SK-N-SH (cell line): ENCODE results near the gene PPM1E. TPM values are rescaled to one million over a fixed set of nuclear protein-coding genes. Genes with fewer than 3 reads are reported as not detected.

ENCODE experiments used
- CTCF ChIA-PET: fragments of 300-600, 350-600 bp; formaldehyde crosslinking; extraction: SDS; loops from one replicate; lab custom pipeline; 2021; lab: Yijun Ruan, JAX
- POLR2A ChIA-PET: fragments of 350-600 bp; sonication (Branson Sonifier 250); formaldehyde crosslinking; extraction: SDS; loops from one replicate; lab custom pipeline; 2020; ENCODE audit warnings: antibody characterized with exemption, inconsistent platforms; lab: Yijun Ruan, JAX
- DNase-seq: peaks from one replicate; pipeline ENCODE4 v3.0.0; 2012
- H2AFZ ChIP-seq: fragments of 200-600 bp; sonication (generic); 2 replicates; pipeline ENCODE4 v1.8.1; 2016; ENCODE audit warnings: antibody characterized with exemption, mild to moderate bottlenecking, low read depth
- H3F3A ChIP-seq: fragments of 200-600 bp; sonication (generic); replicated peaks from 2 replicates; pipeline ENCODE3; 2016; ENCODE audit warnings: antibody characterized with exemption, mild to moderate bottlenecking; ENCODE audit not compliant: insufficient read depth
- H3K27ac ChIP-seq, 2 experiments: fragments of 200-500 bp in 1 of 2; fragments of 200-600 bp in 1 of 2; sonication (Bioruptor generic) in 1 of 2; sonication (generic), shearing (Covaris generic) in 1 of 2; 2 replicates each; pipeline versions ENCODE4 v1.5.1 to v1.6.1; 2014 to 2016; ENCODE audit warnings: low read depth in 2 of 2, inconsistent platforms in 1 of 2, low read length in 1 of 2, mild to moderate bottlenecking in 1 of 2, mixed read lengths in 1 of 2
- H3K27me3 ChIP-seq: fragments of 200-600 bp; sonication (generic), shearing (Covaris generic); 2 replicates; pipeline ENCODE4 v1.6.1; 2016; ENCODE audit warnings: mixed run types; ENCODE audit not compliant: insufficient read depth
- H3K36me3 ChIP-seq, 2 experiments: fragments of 200-500 bp in 1 of 2; fragments of 200-600 bp in 1 of 2; sonication (Bioruptor generic) in 1 of 2; sonication (generic) in 1 of 2; replicated peaks in 1 of 2; 2 replicates each; pipeline versions ENCODE3 to v1.5.1; 2014 to 2016; ENCODE audit warnings: low read length in 1 of 2, mild to moderate bottlenecking in 1 of 2; ENCODE audit not compliant: insufficient read depth in 2 of 2, control insufficient read depth in 1 of 2
- H3K4me1 ChIP-seq, 2 experiments: fragments of 200-500 bp in 1 of 2; fragments of 200-600 bp in 1 of 2; sonication (Bioruptor generic) in 1 of 2; sonication (generic), shearing (Covaris generic) in 1 of 2; 2 replicates each; pipeline versions ENCODE4 v1.5.1 to v1.6.1; 2014 to 2016; ENCODE audit warnings: low read depth in 1 of 2, low read length in 1 of 2, mixed run types in 1 of 2; ENCODE audit not compliant: insufficient read depth in 2 of 2, control insufficient read depth in 1 of 2
- H3K4me2 ChIP-seq: fragments of 200-600 bp; sonication (generic), shearing (Covaris generic); 2 replicates; pipeline ENCODE4 v1.6.1; 2017; ENCODE audit warnings: mixed run types
- H3K4me3 ChIP-seq, 2 experiments: fragments of 200-500 bp in 1 of 2; fragments of 200-600 bp in 1 of 2; sonication (Bioruptor generic) in 1 of 2; sonication (generic), shearing (Covaris generic) in 1 of 2; 2 replicates each; pipeline versions ENCODE4 v1.5.1 to v1.8.1; 2014 to 2016; ENCODE audit warnings: low read depth in 2 of 2, inconsistent platforms in 1 of 2, low read length in 1 of 2, mild to moderate bottlenecking in 1 of 2, mixed read lengths in 1 of 2, moderate library complexity in 1 of 2
- H3K79me2 ChIP-seq: fragments of 200-600 bp; sonication (generic); 2 replicates; pipeline ENCODE4 v1.8.1; 2017; ENCODE audit warnings: mild to moderate bottlenecking; ENCODE audit not compliant: insufficient read depth
- H3K9ac ChIP-seq: fragments of 200-600 bp; sonication (generic); 2 replicates; pipeline ENCODE4 v1.6.1; 2017; ENCODE audit warnings: mixed run types
- H3K9me2 ChIP-seq: fragments of 200-600 bp; sonication (generic); 2 replicates; pipeline ENCODE4 v1.6.1; 2017; ENCODE audit warnings: mixed run types
- H3K9me3 ChIP-seq: fragments of 200-600 bp; sonication (generic); 2 replicates; pipeline ENCODE4 v1.6.1; 2017; ENCODE audit warnings: mixed run types, mild to moderate bottlenecking, moderate library complexity
- H4K20me1 ChIP-seq: fragments of 200-600 bp; sonication (generic); 2 replicates; pipeline ENCODE4 v1.6.1; 2017; ENCODE audit warnings: mild to moderate bottlenecking, mixed run types; ENCODE audit not compliant: insufficient read depth
- CHD2 ChIP-seq: fragments of 150-350 bp; IDR thresholded peaks from 2 replicates; pipeline ENCODE4 v1.6.1; 2018; ENCODE audit warnings: low read length; ENCODE audit not compliant: partially characterized antibody
- CTCF ChIP-seq: fragments of 200-600 bp; sonication (generic); IDR thresholded peaks from 2 replicates; pipeline ENCODE4 v1.6.1; 2017; ENCODE audit warnings: antibody characterized with exemption, mild to moderate bottlenecking, moderate library complexity
- ELF1 ChIP-seq: IDR thresholded peaks from 2 replicates; pipeline ENCODE4 v1.4.0; 2012
- EP300 ChIP-seq, 2 experiments: IDR thresholded peaks; 2 replicates each; pipeline versions ENCODE4 v1.4.0 to v1.6.1; 2012; ENCODE audit warnings: borderline replicate concordance in 1 of 2, low read depth in 1 of 2, low read length in 1 of 2
- FOXM1 ChIP-seq: IDR thresholded peaks from 2 replicates; pipeline ENCODE4 v1.4.0; 2012; ENCODE audit warnings: low read depth, mild to moderate bottlenecking
- GABPA ChIP-seq: IDR thresholded peaks from 2 replicates; pipeline ENCODE4 v1.4.0; 2012; ENCODE audit warnings: low read depth, mild to moderate bottlenecking
- GATA2 ChIP-seq: sonication (generic); formaldehyde crosslinking; IDR thresholded peaks from 2 replicates; pipeline ENCODE4 v1.5.0; 2020; ENCODE audit warnings: mild to moderate bottlenecking, missing genetic modification reagents
- IRF3 ChIP-seq: fragments of 150-350 bp; IDR thresholded peaks from 2 replicates; pipeline ENCODE4 v1.6.1; 2016; ENCODE audit warnings: mild to moderate bottlenecking, low read depth, low read length
- MAX ChIP-seq: IDR thresholded peaks from 2 replicates; pipeline ENCODE4 v1.4.0; 2012; ENCODE audit warnings: low read depth
- NFIC ChIP-seq: IDR thresholded peaks from 2 replicates; pipeline ENCODE4 v1.4.0; 2012; ENCODE audit warnings: borderline replicate concordance
- NRF1 ChIP-seq: IDR thresholded peaks from 2 replicates; pipeline ENCODE4 v1.6.1; 2012; ENCODE audit warnings: low read depth, mild to moderate bottlenecking, low read length
- POLR2AphosphoS5 ChIP-seq: IDR thresholded peaks from 2 replicates; pipeline ENCODE4 v1.6.1; 2012; ENCODE audit warnings: low read depth, low read length
- RAD21 ChIP-seq: IDR thresholded peaks from 2 replicates; pipeline ENCODE4 v1.6.1; 2012; ENCODE audit warnings: mild to moderate bottlenecking, low read length
- RCOR1 ChIP-seq: fragments of 150-350 bp; IDR thresholded peaks from 2 replicates; pipeline ENCODE4 v1.6.1; 2017; ENCODE audit warnings: antibody characterized with exemption, low read length
- REST ChIP-seq: IDR thresholded peaks from 2 replicates; pipeline ENCODE4 v1.6.1; 2012; ENCODE audit warnings: mild to moderate bottlenecking, low read depth, low read length, moderate library complexity
- SMC3 ChIP-seq: IDR thresholded peaks from 2 replicates; pipeline ENCODE4 v1.6.1; 2012; ENCODE audit warnings: low read depth, low read length, improper control_type of control experiment
- TEAD4 ChIP-seq: IDR thresholded peaks from 2 replicates; pipeline ENCODE4 v1.4.0; 2012; ENCODE audit warnings: mild to moderate bottlenecking, borderline replicate concordance; ENCODE audit not compliant: insufficient read depth
- YY1 ChIP-seq: IDR thresholded peaks from 2 replicates; pipeline ENCODE4 v1.4.0; 2012; ENCODE audit warnings: low read depth, mild to moderate bottlenecking
- WGBS: methylation state at CpG from one replicate; pipeline ENCODE4 v1.1.6; 2017; ENCODE audit warnings: low lambda C conversion rate; 5-methylcytosine and 5-hydroxymethylcytosine counted together
- polyA plus RNA-seq, 3 experiments: library from polyadenylated mRNA; depleted of rRNA; stranded (reverse); fragments of >200 nt; gene quantifications; 2 replicates each; pipeline ENCODE4 v1.2.3, GENCODE V29; 2012

PPM1E gene
- polyA plus RNA-seq, 1 of the 3 experiments (the other 2 are of a cell fraction): 0.08 TPM

DNA sequence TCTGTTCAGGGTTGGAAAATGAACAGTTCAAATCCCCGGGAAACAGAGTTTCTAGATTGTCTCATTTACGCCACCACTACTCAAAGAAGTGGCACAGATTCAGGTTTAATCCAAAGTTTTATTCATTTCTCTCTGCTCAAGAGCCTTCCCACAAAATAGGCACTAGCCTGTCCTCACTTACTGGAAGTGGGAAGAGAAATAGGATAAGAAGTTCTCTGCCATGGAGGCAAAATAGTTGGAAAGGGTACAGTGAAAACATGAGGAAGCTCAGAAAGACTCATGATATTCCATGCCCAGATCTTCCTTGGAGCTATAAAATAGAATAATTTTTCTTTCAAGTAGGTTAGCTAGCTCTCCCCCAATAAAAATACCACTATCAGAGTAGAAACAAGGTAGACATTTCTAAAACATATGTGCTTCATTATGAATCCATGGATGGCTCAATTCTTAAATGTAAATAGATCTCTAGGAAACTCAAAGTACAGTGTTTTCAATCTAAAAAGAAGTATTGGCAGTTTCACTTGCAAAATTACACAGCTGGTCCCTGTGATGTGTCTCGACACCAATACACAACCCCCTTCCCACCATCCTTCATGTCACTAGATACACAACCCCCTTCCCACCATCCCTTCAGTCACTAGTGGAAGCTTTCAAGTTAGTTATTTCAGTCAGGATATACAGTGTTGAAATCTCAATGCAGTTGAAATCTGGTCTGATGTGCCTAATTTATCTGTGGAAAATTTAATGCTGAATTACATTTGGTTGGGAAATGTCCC, 225.2 kb downstream of the PPM1E start:
- Histone ChIP-seq H3K4me2 (no peak overlapping the region), H3K27me3 (no peaks in the 10 kb centered on the region), H4K20me1 (no peaks in the 10 kb centered on the region), H3K4me3 (no peak overlapping the region), H3K9me3 (no peaks in the 10 kb centered on the region), H3K4me1 (peaks cover 0 to 6% of the 10 kb centered on the region in 2 experiments; a peak in 2 of 4 replicates), H3K27ac (no peak overlapping the region; a peak in 1 of 4 replicates), H3F3A (no peaks in the 10 kb centered on the region), H3K9me2 (no peaks in the 10 kb centered on the region), H3K79me2 (no peaks in the 10 kb centered on the region), H2AFZ (no peak overlapping the region), H3K9ac (no peak overlapping the region), H3K36me3 (peaks cover 0 to 10% of the 10 kb centered on the region in 2 experiments)
- DNase-seq: no peak
- TF ChIP-seq NFIC (no peak), EP300 (IDR thresholded peaks at IDR 0.05; ENCODE audit: borderline replicate concordance in 1 of 2, low read depth in 1 of 2, low read length in 1 of 2) (no peak), YY1 (no peak), IRF3 (no peak), GATA2 (CRISPR knock-in tag) (no peak), NRF1 (no peak), TEAD4 (no peak), GABPA (no peak), MAX (no peak), POLR2AphosphoS5 (no peak)
- WGBS: 97% methylated on average over 3 of the region's 3 CpGs
- POLR2A ChIA-PET: no interaction called here
- CTCF ChIA-PET: interaction anchor here (0.6 to 3.8 kb wide), 3 partner anchors 24 to 270 kb away, joined by 3 to 13 read pairs (median 5); no protein-coding TSS in a partner anchor

GRCh38 chr17:58982626-58983025, 227.0 kb downstream of the PPM1E start:
- Histone ChIP-seq H3K36me3 (peaks cover 0 to 10% of the 10 kb centered on the region in 2 experiments), H3K9me3 (no peaks in the 10 kb centered on the region), H3F3A (no peaks in the 10 kb centered on the region), H3K9ac (no peak overlapping the region), H3K79me2 (no peaks in the 10 kb centered on the region), H3K27me3 (no peaks in the 10 kb centered on the region), H4K20me1 (no peaks in the 10 kb centered on the region), H3K9me2 (no peaks in the 10 kb centered on the region), H3K4me2 (no peak overlapping the region), H3K4me1 (peaks cover 0 to 6% of the 10 kb centered on the region in 2 experiments; a peak in 2 of 4 replicates), H3K27ac (no peak overlapping the region), H3K4me3 (no peak overlapping the region), H2AFZ (no peak overlapping the region)
- POLR2A ChIA-PET: no interaction called here
- DNase-seq: no peak
- WGBS: 93% methylated on average over 3 of the region's 3 CpGs
- CTCF ChIA-PET: interaction anchor here (0.8 to 1.0 kb wide), 3 partner anchors 21 to 464 kb away, joined by 3 to 6 read pairs (median 3); no protein-coding TSS in a partner anchor
- TF ChIP-seq RAD21: no peak
- TF ChIP-seq MAX: no peak
- no peak for TF ChIP-seq IRF3
- TF ChIP-seq POLR2AphosphoS5: no peak
- TF ChIP-seq NFIC: no peak
- TF ChIP-seq FOXM1: no peak
- no peak for TF ChIP-seq GATA2 (CRISPR knock-in tag)
- TF ChIP-seq REST: no peak
- no peak for TF ChIP-seq ELF1
- TF ChIP-seq CHD2: no peak
- no peak for TF ChIP-seq CTCF
- no peak for TF ChIP-seq SMC3
- TF ChIP-seq RCOR1: no peak
